Stimulated activated CD4-positive, alpha-beta T cell treated with anti-CD3 and anti-CD28 coated beads, Interleukin-1b, Interleukin-23, amount 100 ng/mL, for 24 hours (primary cell): ENCODE data around the gene TAAR9.

ENCODE experiments used
- DNase-seq, 4 experiments: peaks; one replicate each; pipeline ENCODE4 v3.0.0-alpha.2; 2020; ENCODE audit warnings: low read depth in 4 of 4, low spot score in 1 of 4

Gene TAAR9

GRCh38 chr6:132537977-132538376, at the start of gene TAAR9:
Gene TAAR9, plus strand, starts transcription at chr6:132538277. Its CDS starts 13 bp downstream, at chr6:132538290.
- DNase-seq: no peak

- no peak for DNase-seq
Measured at GRCh38 chr6:132489376-132489775, 48.7 kb upstream of the TAAR9 start.

- DNase-seq: no peak
Measured at GRCh38 chr6:132490024-132490423, 48.1 kb upstream of the TAAR9 start.

- DNase-seq: no peak
Measured at GRCh38 chr6:132490478-132491204, 47.4 kb upstream of the TAAR9 start.

- DNase-seq: no peak
Measured at GRCh38 chr6:132491303-132491702, 46.8 kb upstream of the TAAR9 start.

GRCh38 chr6:132491881-132492280, 46.2 kb upstream of the TAAR9 start:
- no peak for DNase-seq

- no peak for DNase-seq
Measured at GRCh38 chr6:132494954-132495353, 43.1 kb upstream of the TAAR9 start.

- DNase-seq: no peak
Measured at GRCh38 chr6:132495604-132496079, 42.4 kb upstream of the TAAR9 start.

GRCh38 chr6:132496519-132497180, 41.4 kb upstream of the TAAR9 start:
- no peak for DNase-seq

- DNase-seq: no peak
Measured at GRCh38 chr6:132498638-132499037, 39.4 kb upstream of the TAAR9 start.

GRCh38 chr6:132499757-132500156, 38.3 kb upstream of the TAAR9 start:
- no peak for DNase-seq

GRCh38 chr6:132504757-132505156, 33.3 kb upstream of the TAAR9 start:
- DNase-seq: no peak

- DNase-seq: no peak
Measured at GRCh38 chr6:132505158-132505557, 32.9 kb upstream of the TAAR9 start.

- no peak for DNase-seq
Measured at GRCh38 chr6:132506461-132506860, 31.6 kb upstream of the TAAR9 start.

GRCh38 chr6:132506869-132507808, 30.9 kb upstream of the TAAR9 start:
- no peak for DNase-seq

- no peak for DNase-seq
Measured at GRCh38 chr6:132511210-132511830, 26.8 kb upstream of the TAAR9 start.

- DNase-seq: no peak
Measured at GRCh38 chr6:132511831-132512220, 26.3 kb upstream of the TAAR9 start.

GRCh38 chr6:132512342-132512637, 25.8 kb upstream of the TAAR9 start:
- DNase-seq: no peak

- peak; percentile 67 to 82 (median 74) for DNase-seq
Measured at GRCh38 chr6:132512638-132513632, 25.1 kb upstream of the TAAR9 start, which contains the start of gene STX7. Gene STX7, minus strand, starts transcription at chr6:132513116. Its CDS starts 9,586 bp downstream, at chr6:132503530.
